ENCODE measurements around the gene DGKI. TPM values are rescaled to one million over a fixed set of nuclear protein-coding genes. Genes with fewer than 3 reads are reported as not detected.

Gene DGKI
- total RNA-seq, 1 experiment from 2014 or later = not detected

DNA sequence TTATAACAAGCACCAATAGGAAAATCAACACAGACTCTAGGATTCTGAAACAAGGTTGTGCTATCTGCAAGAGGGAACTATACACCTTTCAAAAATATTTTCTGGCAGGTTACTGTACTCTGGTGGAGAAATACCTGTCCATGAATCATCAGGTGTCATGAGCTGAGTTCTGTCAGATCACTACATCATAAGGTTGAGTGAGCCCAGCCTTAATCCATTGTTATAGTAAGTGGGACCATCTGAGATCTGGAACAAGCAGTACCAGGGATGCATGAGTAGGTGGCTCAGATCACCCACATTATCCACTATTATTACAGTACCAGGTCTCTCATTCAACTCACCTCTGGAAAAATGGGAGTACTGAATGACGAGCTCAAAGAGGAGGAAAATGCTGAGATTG is 212.4 kb downstream of the DGKI start:
- DNase-seq (ENCODE audit: low read depth, low spot score) (no peak), ATAC-seq (no peak)
- Histone ChIP-seq H3K9me3 (ENCODE audit: control insufficient read depth, insufficient read depth, low read depth, low read length) (no peaks in the 10 kb centered on the region), H3K27ac (ENCODE audit: low read length) (no peak overlapping the region), H3K4me1 (ENCODE audit: control insufficient read depth, insufficient read depth, low read length) (no peaks in the 10 kb centered on the region), H3K27me3 (ENCODE audit: control insufficient read depth, insufficient read depth, low read length) (no peaks in the 10 kb centered on the region; the same call in 1 of the 2 replicates), H3K36me3 (ENCODE audit: control insufficient read depth, insufficient read depth, low read length) (no peaks in the 10 kb centered on the region), H3K4me3 (ENCODE audit: low read depth in 2 of 2, low read length in 2 of 2) (no peak overlapping the region)
- BruUV-seq (replicated peaks) = no TSS peak
- POLR2A ChIA-PET = no interaction called here
- no peak for TF ChIP-seq REST (IDR thresholded peaks at IDR 0.05; ENCODE audit: insufficient read depth in 1 of 2, low read depth in 2 of 2, low read length in 1 of 2)
- TF ChIP-seq SIN3A (IDR thresholded peaks at IDR 0.05; ENCODE audit: borderline replicate concordance, insufficient read depth, low read depth, low read length) = no peak
- no peak for TF ChIP-seq CTCF (IDR thresholded peaks at IDR 0.05)
- no peak for TF ChIP-seq TCF7L2 (IDR thresholded peaks at IDR 0.05; ENCODE audit: low read depth, low read length)
- TF ChIP-seq POLR2AphosphoS5 (IDR thresholded peaks at IDR 0.05; ENCODE audit: low read depth, low read length) = no peak
- intact Hi-C loops (cut with micrococcal nuclease; ENCODE audit: unreplicated experiment) = no loop called here
- in situ Hi-C loops (cut with HindIII; ENCODE audit: low pct_unique_long_range_greater_than_20kb, low sequenced_read_pairs) = no loop called here
- CTCF ChIA-PET = interaction anchor here (0.6 kb wide), 1 partner anchor 28 kb away, joined by 3 read pairs; no protein-coding TSS in a partner anchor

DNA sequence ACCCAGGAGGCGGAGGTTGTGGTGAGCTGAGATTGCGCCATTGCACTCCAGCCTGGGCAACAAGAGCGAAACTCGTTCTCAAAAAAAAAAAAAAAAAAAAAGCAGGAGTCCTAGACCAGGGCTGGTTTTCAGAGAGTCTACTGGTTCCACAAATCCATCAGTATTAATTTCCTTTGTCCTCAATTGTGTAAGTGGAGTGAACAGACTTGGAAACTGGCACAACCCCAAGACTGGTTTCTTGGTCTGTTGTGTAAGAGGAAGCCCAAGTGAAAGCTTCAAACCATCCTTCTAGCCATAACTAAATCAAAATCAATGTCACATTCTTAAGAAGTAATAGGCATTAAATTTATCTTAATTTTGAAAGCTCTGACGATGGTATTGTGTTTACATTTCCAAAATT is 213.6 kb downstream of the DGKI start:
- no peak for TF ChIP-seq TCF7L2 (IDR thresholded peaks at IDR 0.05; ENCODE audit: low read depth, low read length)
- no peak for TF ChIP-seq SIN3A (IDR thresholded peaks at IDR 0.05; ENCODE audit: borderline replicate concordance, insufficient read depth, low read depth, low read length)
- TF ChIP-seq POLR2AphosphoS5 (IDR thresholded peaks at IDR 0.05; ENCODE audit: low read depth, low read length) = no peak
- no peak for TF ChIP-seq REST (IDR thresholded peaks at IDR 0.05; ENCODE audit: insufficient read depth in 1 of 2, low read depth in 2 of 2, low read length in 1 of 2)
- no peak for TF ChIP-seq CTCF (IDR thresholded peaks at IDR 0.05)
- H3K27me3 ChIP-seq (ENCODE audit: control insufficient read depth, insufficient read depth, low read length) = peaks cover 6% of the 10 kb centered on the region
- no peak for DNase-seq (ENCODE audit: low read depth, low spot score)
- no peaks in the 10 kb centered on the region for H3K36me3 ChIP-seq (ENCODE audit: control insufficient read depth, insufficient read depth, low read length)
- BruUV-seq (replicated peaks) = no TSS peak
- in situ Hi-C loops (cut with HindIII; ENCODE audit: low pct_unique_long_range_greater_than_20kb, low sequenced_read_pairs) (no loop called here), intact Hi-C loops (cut with micrococcal nuclease; ENCODE audit: unreplicated experiment) (no loop called here)
- no peaks in the 10 kb centered on the region for H3K4me1 ChIP-seq (ENCODE audit: control insufficient read depth, insufficient read depth, low read length)
- ATAC-seq = no peak
- POLR2A ChIA-PET = no interaction called here
- H3K9me3 ChIP-seq (ENCODE audit: control insufficient read depth, insufficient read depth, low read depth, low read length) = no peaks in the 10 kb centered on the region
- H3K27ac ChIP-seq (ENCODE audit: low read length) = no peak overlapping the region
- CTCF ChIA-PET = no interaction called here
- H3K4me3 ChIP-seq (ENCODE audit: low read depth in 2 of 2, low read length in 2 of 2) = no peak overlapping the region
